Measurements from ENCODE around the gene MUC5AC. TPM values are rescaled to one million over a fixed set of nuclear protein-coding genes. Genes with fewer than 3 reads are reported as not detected.
"Not testable (repeated sequence)": the region's sequence is repeated elsewhere in the genome, so short reads cannot be mapped to it uniquely, and the experiment has no call there.

The MUC5AC gene
- total RNA-seq, 1 donor from 2014 or later = 0.11 TPM

DNA sequence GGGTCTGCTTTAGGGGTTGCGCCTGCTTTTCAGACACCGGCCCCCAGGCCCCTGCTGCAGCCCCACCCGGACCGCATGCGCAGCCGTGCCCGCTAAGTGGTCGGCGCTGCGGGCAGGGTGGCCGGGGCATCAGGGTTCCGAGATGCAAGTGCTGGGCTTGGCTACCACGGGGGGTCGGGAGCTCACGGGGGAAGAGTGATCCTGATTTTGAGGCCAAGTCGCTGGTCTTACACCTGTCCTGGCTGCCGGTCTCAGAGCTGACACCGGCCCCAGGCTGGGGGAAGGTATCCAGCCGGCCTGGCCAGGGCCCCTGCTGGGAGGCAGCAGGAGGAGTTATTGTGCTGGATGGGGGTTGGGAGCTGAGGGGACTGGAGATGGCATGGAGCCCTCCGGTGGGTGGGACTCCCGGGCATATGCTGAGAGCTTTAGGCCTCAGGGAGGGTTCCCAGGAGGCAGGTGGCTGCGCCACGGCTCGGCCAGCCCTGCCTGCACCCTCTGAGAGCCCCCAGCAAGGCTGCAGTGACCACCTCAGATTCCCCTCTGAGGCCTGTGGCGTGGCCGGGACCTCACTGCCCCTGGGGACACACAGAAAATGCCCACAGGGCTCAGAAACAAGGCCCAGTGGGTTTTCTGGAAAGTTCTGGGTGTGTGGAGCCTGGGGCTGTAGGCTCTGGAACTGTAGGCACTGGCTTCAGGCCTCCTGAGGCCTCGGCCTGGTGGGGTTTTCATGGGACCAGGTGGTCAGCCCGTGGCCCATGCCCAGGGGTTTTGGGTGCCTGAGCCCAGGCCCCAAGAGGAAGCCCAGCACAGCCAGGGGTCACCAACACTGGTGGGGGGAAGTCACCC is 4.4 kb upstream of the MUC5AC start:
- no peaks in the 10 kb centered on the region for H3K9me3 ChIP-seq
- H3K27me3 ChIP-seq = no peaks in the 10 kb centered on the region
- no peaks in the 10 kb centered on the region for H3K36me3 ChIP-seq
- no peak overlapping the region for H3K4me3 ChIP-seq
- DNase-seq (ENCODE audit: low spot score in 2 of 2) = no peak
- TF ChIP-seq, protein P1, sequence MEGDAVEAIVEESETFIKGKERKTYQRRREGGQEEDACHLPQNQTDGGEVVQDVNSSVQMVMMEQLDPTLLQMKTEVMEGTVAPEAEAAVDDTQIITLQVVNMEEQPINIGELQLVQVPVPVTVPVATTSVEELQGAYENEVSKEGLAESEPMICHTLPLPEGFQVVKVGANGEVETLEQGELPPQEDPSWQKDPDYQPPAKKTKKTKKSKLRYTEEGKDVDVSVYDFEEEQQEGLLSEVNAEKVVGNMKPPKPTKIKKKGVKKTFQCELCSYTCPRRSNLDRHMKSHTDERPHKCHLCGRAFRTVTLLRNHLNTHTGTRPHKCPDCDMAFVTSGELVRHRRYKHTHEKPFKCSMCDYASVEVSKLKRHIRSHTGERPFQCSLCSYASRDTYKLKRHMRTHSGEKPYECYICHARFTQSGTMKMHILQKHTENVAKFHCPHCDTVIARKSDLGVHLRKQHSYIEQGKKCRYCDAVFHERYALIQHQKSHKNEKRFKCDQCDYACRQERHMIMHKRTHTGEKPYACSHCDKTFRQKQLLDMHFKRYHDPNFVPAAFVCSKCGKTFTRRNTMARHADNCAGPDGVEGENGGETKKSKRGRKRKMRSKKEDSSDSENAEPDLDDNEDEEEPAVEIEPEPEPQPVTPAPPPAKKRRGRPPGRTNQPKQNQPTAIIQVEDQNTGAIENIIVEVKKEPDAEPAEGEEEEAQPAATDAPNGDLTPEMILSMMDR (IDR thresholded peaks at IDR 0.05) = no peak
- peak overlapping the region in 1 of 2 donors; percentile 16 for H3K27ac ChIP-seq
- H3K4me1 ChIP-seq = no peaks in the 10 kb centered on the region
- intact Hi-C loops (cut with DNase I) = no loop called here

DNA sequence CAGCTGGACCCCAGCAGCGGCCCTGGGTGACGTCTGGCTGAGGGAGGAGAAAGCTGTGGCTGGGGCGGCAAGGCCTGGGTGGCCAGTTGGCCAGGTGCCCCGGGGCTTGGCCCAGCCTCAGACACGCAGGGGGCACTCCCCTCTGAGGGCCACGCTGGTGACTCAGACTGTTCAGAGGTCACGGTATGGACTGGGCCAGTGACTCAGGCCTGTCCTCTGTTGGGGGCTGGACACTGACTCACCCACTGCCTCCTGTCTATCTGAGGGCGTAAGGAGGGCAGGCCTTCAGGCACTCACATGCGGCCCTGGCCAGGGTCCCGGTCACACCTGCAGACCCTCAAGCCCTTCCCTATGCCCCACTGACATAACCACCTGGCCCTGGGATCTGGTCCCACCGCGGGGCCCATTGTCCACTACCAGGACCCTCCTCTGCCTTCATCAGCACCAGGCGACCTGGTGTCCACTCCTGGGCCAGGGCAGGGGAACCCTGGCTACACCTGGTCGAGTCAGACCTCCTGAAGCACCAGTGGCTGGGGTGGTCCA is 3.7 kb upstream of the MUC5AC start:
- TF ChIP-seq, protein P1 (IDR thresholded peaks at IDR 0.05) = no peak
- DNase-seq (ENCODE audit: low spot score in 2 of 2) = peak; percentile 30 to 77
- H3K4me1 ChIP-seq = no peaks in the 10 kb centered on the region
- intact Hi-C loops (cut with DNase I) = no loop called here
- H3K27me3 ChIP-seq = no peaks in the 10 kb centered on the region
- no peaks in the 10 kb centered on the region for H3K9me3 ChIP-seq
- no peaks in the 10 kb centered on the region for H3K36me3 ChIP-seq
- no peak overlapping the region for H3K4me3 ChIP-seq
- H3K27ac ChIP-seq = peak overlapping the region in 1 of 2 donors; percentile 16

DNA sequence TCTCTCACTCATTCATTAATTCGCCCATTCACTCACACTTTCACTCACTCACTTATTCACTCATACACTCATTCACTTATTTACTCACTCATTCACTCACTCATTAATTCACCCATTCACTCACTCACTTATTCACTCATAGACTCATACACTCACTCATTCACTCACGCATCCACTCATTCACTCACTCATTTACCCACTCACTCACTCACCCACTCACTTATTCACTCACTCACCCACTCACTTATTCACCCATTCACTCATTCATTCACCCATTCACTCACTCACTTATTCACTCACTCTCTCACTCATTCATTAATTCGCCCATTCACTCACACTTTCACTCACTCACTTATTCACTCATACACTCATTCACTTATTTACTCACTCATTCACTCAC is 3.1 kb upstream of the MUC5AC start:
- DNase-seq (ENCODE audit: low spot score in 2 of 2); H3K27me3 ChIP-seq; intact Hi-C loops (cut with DNase I): not testable (repeated sequence)

DNA sequence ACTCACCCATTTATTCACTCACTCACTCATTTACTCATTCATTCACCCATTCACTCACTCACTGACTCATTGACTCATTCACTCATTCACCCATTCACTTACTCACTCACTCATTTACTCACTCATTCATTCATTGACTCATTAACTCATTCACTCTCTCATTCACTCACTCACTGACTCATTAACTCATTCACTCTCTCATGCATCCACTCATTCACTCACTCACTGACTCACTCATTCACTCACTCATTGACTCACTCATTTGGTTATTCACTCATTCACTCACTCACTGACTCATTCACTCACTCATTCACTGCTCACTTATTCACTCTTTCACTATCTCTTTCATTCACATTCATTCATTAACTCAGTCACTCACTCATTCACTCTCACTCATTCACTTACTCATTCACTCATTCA is 2.5 kb upstream of the MUC5AC start:
- H3K4me3 ChIP-seq = no peak overlapping the region
- TF ChIP-seq, protein P1 (IDR thresholded peaks at IDR 0.05) = no peak
- intact Hi-C loops (cut with DNase I) = no loop called here
- DNase-seq (ENCODE audit: low spot score in 2 of 2) = no peak
- H3K36me3 ChIP-seq = no peaks in the 10 kb centered on the region
- H3K27ac ChIP-seq = no peak overlapping the region
- no peaks in the 10 kb centered on the region for H3K4me1 ChIP-seq
- H3K27me3 ChIP-seq = no peaks in the 10 kb centered on the region
- no peaks in the 10 kb centered on the region for H3K9me3 ChIP-seq

More for the DNA sequence above, 3.1 kb upstream of the MUC5AC start:
- H3K36me3 ChIP-seq, H3K9me3 ChIP-seq, H3K4me3 ChIP-seq, H3K4me1 ChIP-seq, H3K27ac ChIP-seq: not testable (repeated sequence)

DNA sequence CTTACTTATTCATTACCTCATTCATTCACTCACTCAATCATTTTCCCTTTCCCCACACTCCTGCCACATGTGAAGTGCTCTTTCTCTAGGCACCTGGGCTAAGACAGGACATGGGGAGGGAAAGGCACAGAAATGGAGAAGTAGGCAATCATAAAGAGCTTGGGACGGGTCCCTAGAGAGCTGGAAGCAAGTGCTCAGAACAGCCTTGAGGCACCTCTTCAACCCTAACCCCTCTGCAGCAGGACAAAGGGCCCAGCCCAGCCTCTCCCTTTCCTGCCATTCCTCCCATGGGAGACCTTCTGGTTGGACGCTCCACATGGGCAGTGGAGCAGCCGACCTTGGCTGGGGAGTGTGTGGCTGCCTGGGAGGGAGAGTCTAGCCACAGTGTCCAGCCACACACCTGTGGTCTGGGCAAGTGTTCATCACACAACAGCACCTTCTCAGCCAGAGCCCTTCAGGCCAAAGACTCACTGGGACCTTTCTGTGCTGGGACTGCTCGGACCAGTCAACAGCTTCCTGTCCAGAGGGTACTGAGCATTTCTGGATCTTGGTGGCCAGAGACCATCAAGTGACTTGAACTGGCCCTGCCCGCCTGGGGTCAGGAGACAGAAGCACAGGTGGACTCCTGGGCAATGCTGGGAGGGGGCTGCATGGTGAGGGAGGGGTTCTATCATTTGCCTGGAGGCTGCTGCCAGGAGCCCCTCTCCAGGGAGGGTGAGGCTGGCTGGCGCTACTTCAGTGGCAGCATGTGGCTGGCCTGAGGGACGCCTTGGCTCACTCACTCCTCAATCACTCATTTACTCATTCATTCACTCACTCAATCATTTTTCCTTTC is 1.0 kb upstream of the MUC5AC start:
- Histone ChIP-seq H3K4me1 (no peaks in the 10 kb centered on the region), H3K27me3 (no peaks in the 10 kb centered on the region), H3K4me3 (no peak overlapping the region), H3K27ac (no peak overlapping the region), H3K36me3 (no peaks in the 10 kb centered on the region), H3K9me3 (no peaks in the 10 kb centered on the region)
- TF ChIP-seq, protein P1 (IDR thresholded peaks at IDR 0.05) = no peak
- no peak for DNase-seq (ENCODE audit: low spot score in 2 of 2)
- intact Hi-C loops (cut with DNase I) = no loop called here

DNA sequence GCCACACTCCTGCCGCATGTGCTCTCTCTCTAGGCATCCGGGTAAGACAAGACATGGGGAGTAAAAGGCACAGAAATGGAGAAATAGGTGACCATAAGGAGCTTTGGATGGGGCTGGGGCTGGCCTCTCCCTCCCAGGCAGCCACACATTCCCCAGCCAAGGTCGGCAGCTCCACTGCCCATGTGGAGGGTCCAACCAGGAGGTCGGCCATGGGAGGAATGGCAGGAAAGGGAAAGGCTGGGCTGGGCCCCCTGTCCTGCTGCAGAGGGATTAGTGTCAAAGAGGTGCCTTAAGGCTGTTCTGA is 460 bp upstream of the MUC5AC start:
- H3K27me3 ChIP-seq = no peaks in the 10 kb centered on the region
- H3K27ac ChIP-seq = no peak overlapping the region
- H3K4me1 ChIP-seq = no peaks in the 10 kb centered on the region
- no peaks in the 10 kb centered on the region for H3K9me3 ChIP-seq
- H3K4me3 ChIP-seq = no peak overlapping the region
- TF ChIP-seq, protein P1 (IDR thresholded peaks at IDR 0.05) = no peak
- DNase-seq (ENCODE audit: low spot score in 2 of 2) = no peak
- H3K36me3 ChIP-seq = no peaks in the 10 kb centered on the region
- intact Hi-C loops (cut with DNase I) = no loop called here

All from ascending aorta (tissue), 2 donors.